22Rv1 (cell line): ENCODE results near the gene LPIN1.

Source experiments
- ZFX ChIP-seq: fragments of 450-650 bp; IDR thresholded peaks from 2 replicates; pipeline ENCODE4 v1.6.1; 2017; ENCODE audit warnings: antibody characterized with exemption, borderline replicate concordance
- TF ChIP-seq, protein P1 (sequence below): fragments of 450-650 bp; IDR thresholded peaks from 2 replicates; pipeline ENCODE4 v1.5.1; 2017; ENCODE audit warnings: mild to moderate bottlenecking

GRCh38 chr2:11811036-11811654, 64.7 kb downstream of the LPIN1 start:
- TF ChIP-seq, protein P1, sequence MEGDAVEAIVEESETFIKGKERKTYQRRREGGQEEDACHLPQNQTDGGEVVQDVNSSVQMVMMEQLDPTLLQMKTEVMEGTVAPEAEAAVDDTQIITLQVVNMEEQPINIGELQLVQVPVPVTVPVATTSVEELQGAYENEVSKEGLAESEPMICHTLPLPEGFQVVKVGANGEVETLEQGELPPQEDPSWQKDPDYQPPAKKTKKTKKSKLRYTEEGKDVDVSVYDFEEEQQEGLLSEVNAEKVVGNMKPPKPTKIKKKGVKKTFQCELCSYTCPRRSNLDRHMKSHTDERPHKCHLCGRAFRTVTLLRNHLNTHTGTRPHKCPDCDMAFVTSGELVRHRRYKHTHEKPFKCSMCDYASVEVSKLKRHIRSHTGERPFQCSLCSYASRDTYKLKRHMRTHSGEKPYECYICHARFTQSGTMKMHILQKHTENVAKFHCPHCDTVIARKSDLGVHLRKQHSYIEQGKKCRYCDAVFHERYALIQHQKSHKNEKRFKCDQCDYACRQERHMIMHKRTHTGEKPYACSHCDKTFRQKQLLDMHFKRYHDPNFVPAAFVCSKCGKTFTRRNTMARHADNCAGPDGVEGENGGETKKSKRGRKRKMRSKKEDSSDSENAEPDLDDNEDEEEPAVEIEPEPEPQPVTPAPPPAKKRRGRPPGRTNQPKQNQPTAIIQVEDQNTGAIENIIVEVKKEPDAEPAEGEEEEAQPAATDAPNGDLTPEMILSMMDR, result no peak
- TF ChIP-seq ZFX, result no peak
